Immature natural killer cell (primary cell): ENCODE results near the gene HSD3B2. TPM values are rescaled to one million over a fixed set of nuclear protein-coding genes. Genes with fewer than 3 reads are reported as not detected.

Experiments used
- DNase-seq, 3 donors: peaks; one replicate each; pipeline ENCODE4 v3.0.0; 2022; ENCODE audit warnings: mixed read lengths in 1 of 3
- H3K27ac Mint-ChIP-seq, 6 donors: one replicate each; pipeline ENCODE4 v1.8.0; 2020; ENCODE audit warnings: mixed read lengths in 6 of 6, mild to moderate bottlenecking in 5 of 6, inconsistent platforms in 4 of 6, moderate library complexity in 3 of 6
- H3K27me3 Mint-ChIP-seq, 3 donors: one replicate each; pipeline ENCODE4 v1.8.0; 2020 to 2021; ENCODE audit warnings: low read depth in 3 of 3, mild to moderate bottlenecking in 3 of 3, mixed read lengths in 3 of 3, moderate library complexity in 3 of 3, inconsistent platforms in 1 of 3
- H3K36me3 Mint-ChIP-seq, 3 donors: one replicate each; pipeline ENCODE4 v1.8.0; 2020; ENCODE audit warnings: mixed read lengths in 3 of 3, inconsistent platforms in 2 of 3, mild to moderate bottlenecking in 2 of 3
- H3K4me1 Mint-ChIP-seq, 2 donors: one replicate each; pipeline ENCODE4 v1.8.0; 2020; ENCODE audit warnings: inconsistent platforms in 2 of 2, mild to moderate bottlenecking in 2 of 2, mixed read lengths in 2 of 2, moderate library complexity in 1 of 2
- H3K4me3 Mint-ChIP-seq, 5 donors: one replicate each; pipeline ENCODE4 v1.8.0; 2020; ENCODE audit warnings: mild to moderate bottlenecking in 5 of 5, mixed read lengths in 5 of 5, inconsistent platforms in 3 of 5, moderate library complexity in 3 of 5
- H3K9me3 Mint-ChIP-seq, 6 donors: one replicate each; pipeline ENCODE4 v1.8.0; 2020; ENCODE audit warnings: mild to moderate bottlenecking in 6 of 6, mixed read lengths in 6 of 6, inconsistent platforms in 4 of 6, moderate library complexity in 3 of 6
- polyA plus RNA-seq, 3 donors: library from polyadenylated mRNA; unstranded; fragments of 300-500 nt; fragmentation: Illumina TruSeq; gene quantifications; one replicate each; pipeline ENCODE4 v1.2.3, GENCODE V29; 2021

The HSD3B2 gene
- polyA plus RNA-seq, 3 donors from 2014 or later = not detected

DNA sequence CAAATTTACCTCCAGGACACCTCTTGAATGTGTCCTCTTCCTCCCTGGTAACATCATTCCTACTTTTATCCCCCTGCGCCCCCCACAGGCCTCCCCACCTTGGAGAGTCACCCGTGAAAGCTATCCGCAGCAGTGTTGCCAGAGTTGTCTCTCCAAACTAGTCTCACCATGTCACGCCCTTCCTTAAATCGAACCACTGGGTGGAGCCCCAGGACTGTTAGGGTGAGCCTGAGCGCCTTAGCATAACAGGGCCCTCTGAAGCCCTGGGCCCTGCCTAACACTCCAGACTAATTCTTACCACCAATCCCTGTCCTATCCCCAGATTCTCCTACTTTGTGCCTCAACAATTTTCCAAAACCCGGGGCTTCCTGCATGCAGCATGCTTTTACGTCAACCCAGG lies 35.0 kb downstream of the HSD3B2 start:
- H3K4me1 Mint-ChIP-seq = no peaks in the 10 kb centered on the region
- no peak for DNase-seq
- H3K27ac Mint-ChIP-seq = no peak overlapping the region
- no peak overlapping the region for H3K4me3 Mint-ChIP-seq
- peaks cover 0 to 4% (median 0%) of the 10 kb centered on the region in 6 donors for H3K9me3 Mint-ChIP-seq
- H3K36me3 Mint-ChIP-seq = no peaks in the 10 kb centered on the region
- peaks cover 0 to 4% (median 0%) of the 10 kb centered on the region in 3 donors for H3K27me3 Mint-ChIP-seq

DNA sequence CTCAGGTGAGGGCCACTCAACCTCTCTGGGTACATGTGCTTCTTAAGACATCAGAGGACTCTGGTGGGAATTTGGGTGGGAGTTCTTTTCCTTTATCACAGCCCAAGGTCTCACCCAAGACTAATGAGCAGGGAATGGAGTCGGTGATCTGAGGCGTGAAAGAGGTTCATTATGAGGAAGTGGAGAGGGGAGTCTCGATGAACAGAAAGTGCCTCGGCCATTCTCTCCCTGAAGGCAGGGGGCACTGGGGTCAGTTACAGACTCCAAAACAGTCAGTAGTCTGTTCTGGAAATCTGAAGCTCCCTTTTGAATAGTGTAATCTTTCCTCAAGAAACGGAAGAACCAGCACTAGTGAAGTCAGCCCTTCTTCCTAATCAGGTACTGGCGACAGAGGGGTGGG lies 36.2 kb downstream of the HSD3B2 start:
- no peaks in the 10 kb centered on the region for H3K4me1 Mint-ChIP-seq
- DNase-seq = no peak
- peaks cover 0 to 4% (median 0%) of the 10 kb centered on the region in 3 donors for H3K27me3 Mint-ChIP-seq
- no peak overlapping the region for H3K4me3 Mint-ChIP-seq
- H3K9me3 Mint-ChIP-seq = peaks cover 0 to 3% (median 0%) of the 10 kb centered on the region in 6 donors
- H3K36me3 Mint-ChIP-seq = no peaks in the 10 kb centered on the region
- no peak overlapping the region for H3K27ac Mint-ChIP-seq

- no peaks in the 10 kb centered on the region for H3K36me3 Mint-ChIP-seq
- no peak for DNase-seq
- H3K9me3 Mint-ChIP-seq = peaks cover 0 to 3% (median 0%) of the 10 kb centered on the region in 6 donors
- no peak overlapping the region for H3K27ac Mint-ChIP-seq
- no peak overlapping the region for H3K4me3 Mint-ChIP-seq
- H3K4me1 Mint-ChIP-seq = no peaks in the 10 kb centered on the region
- peaks cover 0 to 4% (median 0%) of the 10 kb centered on the region in 3 donors for H3K27me3 Mint-ChIP-seq
Measured at GRCh38 chr1:119452091-119452490, 37.1 kb downstream of the HSD3B2 start.

DNA sequence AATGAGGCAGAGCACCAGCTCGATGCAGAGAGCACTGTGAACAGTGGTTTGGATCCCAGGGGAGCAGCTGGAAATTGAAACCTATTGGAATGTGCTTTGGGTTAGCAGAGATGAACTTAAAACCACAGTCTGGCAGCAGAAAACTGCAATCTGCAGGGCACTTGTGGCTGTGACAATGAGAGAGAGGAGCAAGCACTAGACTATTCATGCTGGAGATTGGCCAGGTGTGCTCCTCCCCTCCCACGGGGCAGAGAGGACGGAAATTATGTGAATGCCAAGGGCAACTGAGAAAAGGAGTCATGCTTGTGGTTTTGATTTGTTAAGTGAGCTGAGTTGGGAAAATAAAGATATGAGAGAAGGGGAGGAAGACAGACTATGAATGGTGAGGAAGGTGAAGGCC lies 38.1 kb downstream of the HSD3B2 start:
- Mint-ChIP-seq H3K27me3 (peaks cover 0 to 2% (median 0%) of the 10 kb centered on the region in 3 donors), H3K9me3 (peaks cover 0 to 3% (median 0%) of the 10 kb centered on the region in 6 donors), H3K4me3 (no peak overlapping the region), H3K27ac (no peak overlapping the region), H3K36me3 (no peaks in the 10 kb centered on the region), H3K4me1 (no peaks in the 10 kb centered on the region)
- no peak for DNase-seq

- H3K36me3 Mint-ChIP-seq = peaks cover 0 to 4% (median 0%) of the 10 kb centered on the region in 3 donors
- no peak for DNase-seq
- H3K27ac Mint-ChIP-seq = no peak overlapping the region
- no peaks in the 10 kb centered on the region for H3K27me3 Mint-ChIP-seq
- no peak overlapping the region for H3K4me3 Mint-ChIP-seq
- peaks cover 0 to 4% (median under 1%) of the 10 kb centered on the region in 6 donors for H3K9me3 Mint-ChIP-seq
- H3K4me1 Mint-ChIP-seq = no peaks in the 10 kb centered on the region
Measured at GRCh38 chr1:119462964-119463363, 48.0 kb downstream of the HSD3B2 start.

GRCh38 chr1:119463569-119463968 lies 48.6 kb downstream of the HSD3B2 start:
- no peaks in the 10 kb centered on the region for H3K4me1 Mint-ChIP-seq
- no peak for DNase-seq
- peaks cover 0 to 4% (median 0%) of the 10 kb centered on the region in 6 donors for H3K9me3 Mint-ChIP-seq
- H3K27me3 Mint-ChIP-seq = no peaks in the 10 kb centered on the region
- H3K4me3 Mint-ChIP-seq = no peak overlapping the region
- H3K36me3 Mint-ChIP-seq = peaks cover 0 to 4% (median 0%) of the 10 kb centered on the region in 3 donors
- H3K27ac Mint-ChIP-seq = no peak overlapping the region

DNA sequence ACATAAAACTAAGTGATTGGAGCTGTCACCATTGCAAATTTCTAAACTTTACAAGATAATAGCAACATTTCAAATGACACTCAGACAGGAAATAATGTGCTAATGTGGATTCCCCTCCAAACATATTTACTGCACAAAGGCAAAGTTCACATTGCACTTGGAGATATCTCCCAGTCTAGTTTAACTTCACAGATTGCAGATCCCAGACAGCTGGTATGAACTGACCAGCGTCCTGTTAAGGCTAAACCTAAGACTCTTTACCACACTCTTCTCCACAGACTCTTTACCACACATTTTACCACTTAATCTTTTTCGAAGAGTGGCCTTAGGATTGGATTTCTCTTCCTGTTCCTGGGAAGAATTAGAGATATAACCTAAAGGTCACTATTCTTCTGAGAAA lies 51.5 kb downstream of the HSD3B2 start:
- peaks cover 0 to 2% (median 0%) of the 10 kb centered on the region in 3 donors for H3K27me3 Mint-ChIP-seq
- no peak for DNase-seq

DNA sequence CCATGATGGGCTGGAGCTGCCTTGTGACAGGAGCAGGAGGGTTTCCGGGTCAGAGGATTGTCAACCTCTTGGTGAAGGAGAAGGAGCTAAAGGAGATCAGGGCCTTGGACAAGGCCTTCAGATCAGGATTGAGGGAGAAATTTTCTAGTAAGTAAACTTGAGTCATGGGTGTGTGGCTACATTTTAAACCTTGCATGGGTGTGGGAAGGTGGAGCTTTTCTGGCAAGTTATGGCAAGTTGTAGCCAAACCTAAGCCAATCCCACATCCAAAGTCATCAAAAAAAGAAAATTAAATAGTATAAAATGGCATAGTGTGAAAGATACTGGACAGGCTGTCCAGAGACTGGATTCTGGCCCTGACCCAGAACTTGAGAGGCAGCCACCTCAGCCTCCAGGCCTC lies 52.3 kb downstream of the HSD3B2 start:
- peaks cover 0 to 4% (median 0%) of the 10 kb centered on the region in 3 donors for H3K36me3 Mint-ChIP-seq
- DNase-seq = no peak
- H3K27ac Mint-ChIP-seq = no peak overlapping the region
- H3K4me1 Mint-ChIP-seq = no peaks in the 10 kb centered on the region
- peaks cover 0 to 4% (median 0%) of the 10 kb centered on the region in 6 donors for H3K9me3 Mint-ChIP-seq
- no peak overlapping the region for H3K4me3 Mint-ChIP-seq
- peaks cover 0 to 2% (median 0%) of the 10 kb centered on the region in 3 donors for H3K27me3 Mint-ChIP-seq

More for the DNA sequence above, 51.5 kb downstream of the HSD3B2 start:
- peaks cover 0 to 4% (median 0%) of the 10 kb centered on the region in 6 donors for H3K9me3 Mint-ChIP-seq
- no peak overlapping the region for H3K27ac Mint-ChIP-seq
- no peak overlapping the region for H3K4me3 Mint-ChIP-seq
- no peaks in the 10 kb centered on the region for H3K4me1 Mint-ChIP-seq
- H3K36me3 Mint-ChIP-seq = peaks cover 0 to 4% (median 0%) of the 10 kb centered on the region in 3 donors

DNA sequence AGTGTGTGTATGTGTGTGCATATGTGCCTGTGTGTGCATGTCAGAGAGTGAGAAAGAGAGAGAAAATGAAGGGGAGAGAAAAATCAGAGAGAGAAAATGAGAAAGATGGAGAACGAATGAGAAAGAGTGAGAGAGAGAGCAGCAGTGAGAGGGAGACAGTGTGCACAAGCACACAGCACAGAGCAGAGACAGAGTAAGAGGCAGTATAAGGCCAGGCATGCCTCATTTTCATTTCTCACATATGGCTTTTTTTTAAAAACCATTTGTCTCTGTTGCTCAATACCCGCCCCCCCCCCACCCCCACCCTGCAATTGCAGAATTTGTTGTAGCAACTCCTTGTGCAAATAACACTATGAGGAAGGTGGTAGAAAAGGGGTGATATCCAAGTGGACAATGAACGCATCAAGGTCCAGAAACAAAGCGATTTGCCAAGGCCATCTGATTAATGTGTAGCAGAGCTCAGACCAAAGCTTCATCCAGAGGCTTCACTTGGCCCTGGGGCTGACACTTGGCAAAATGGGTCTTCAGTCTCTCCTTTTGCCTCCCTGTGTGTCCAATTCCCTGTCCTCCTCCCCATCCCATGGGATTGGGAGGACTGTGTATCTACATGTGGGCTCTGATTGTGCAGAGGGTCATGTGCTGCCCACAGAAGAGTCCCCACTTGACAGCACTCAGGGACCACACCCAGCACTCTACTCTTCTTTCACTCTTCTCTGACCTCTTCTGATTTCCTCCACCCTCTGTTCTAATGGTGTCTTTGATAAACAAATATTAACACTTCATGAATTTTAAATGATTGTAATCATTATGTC lies 53.1 kb downstream of the HSD3B2 start:
- peaks cover 0 to 2% (median 0%) of the 10 kb centered on the region in 3 donors for H3K27me3 Mint-ChIP-seq
- no peak overlapping the region for H3K27ac Mint-ChIP-seq
- peaks cover 0 to 4% (median 0%) of the 10 kb centered on the region in 3 donors for H3K36me3 Mint-ChIP-seq
- H3K4me1 Mint-ChIP-seq = no peaks in the 10 kb centered on the region
- no peak overlapping the region for H3K4me3 Mint-ChIP-seq
- H3K9me3 Mint-ChIP-seq = peaks cover 0 to 4% (median 0%) of the 10 kb centered on the region in 6 donors
- DNase-seq = no peak

DNA sequence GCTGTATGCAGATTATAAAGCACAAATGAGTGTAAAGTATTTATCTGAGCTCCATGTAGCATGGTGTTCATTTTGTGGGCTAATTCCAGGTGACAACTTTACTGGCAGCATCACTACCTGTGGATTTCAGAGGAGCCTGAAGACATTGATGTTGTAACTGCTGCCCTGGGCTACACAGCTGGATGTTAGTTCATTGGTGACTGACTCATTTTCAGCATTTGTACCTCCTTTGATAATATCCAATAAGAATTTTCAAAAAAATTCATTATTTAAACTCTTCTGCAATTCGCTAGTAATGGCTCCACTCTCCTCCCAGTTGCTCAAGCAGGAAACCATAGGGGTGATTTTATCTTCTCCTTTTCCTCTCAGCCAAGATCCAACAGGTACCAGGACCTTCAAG lies 54.8 kb downstream of the HSD3B2 start:
- Mint-ChIP-seq H3K9me3 (no peaks in the 10 kb centered on the region), H3K4me1 (no peaks in the 10 kb centered on the region), H3K36me3 (no peaks in the 10 kb centered on the region), H3K27ac (no peak overlapping the region), H3K4me3 (no peak overlapping the region), H3K27me3 (peaks cover 0 to 4% (median 0%) of the 10 kb centered on the region in 3 donors)
- DNase-seq = no peak

GRCh38 chr1:119470377-119470776 lies 55.4 kb downstream of the HSD3B2 start:
- Mint-ChIP-seq H3K9me3 (no peaks in the 10 kb centered on the region), H3K4me1 (no peaks in the 10 kb centered on the region), H3K27ac (no peak overlapping the region), H3K36me3 (no peaks in the 10 kb centered on the region), H3K27me3 (peaks cover 0 to 4% (median 0%) of the 10 kb centered on the region in 3 donors), H3K4me3 (no peak overlapping the region)
- DNase-seq = no peak

GRCh38 chr1:119470958-119471357 lies 56.0 kb downstream of the HSD3B2 start:
- Mint-ChIP-seq H3K9me3 (peaks cover 0 to 4% (median 0%) of the 10 kb centered on the region in 6 donors), H3K27ac (no peak overlapping the region), H3K36me3 (no peaks in the 10 kb centered on the region), H3K27me3 (peaks cover 0 to 4% (median 0%) of the 10 kb centered on the region in 3 donors), H3K4me1 (no peaks in the 10 kb centered on the region), H3K4me3 (no peak overlapping the region)
- no peak for DNase-seq

DNA sequence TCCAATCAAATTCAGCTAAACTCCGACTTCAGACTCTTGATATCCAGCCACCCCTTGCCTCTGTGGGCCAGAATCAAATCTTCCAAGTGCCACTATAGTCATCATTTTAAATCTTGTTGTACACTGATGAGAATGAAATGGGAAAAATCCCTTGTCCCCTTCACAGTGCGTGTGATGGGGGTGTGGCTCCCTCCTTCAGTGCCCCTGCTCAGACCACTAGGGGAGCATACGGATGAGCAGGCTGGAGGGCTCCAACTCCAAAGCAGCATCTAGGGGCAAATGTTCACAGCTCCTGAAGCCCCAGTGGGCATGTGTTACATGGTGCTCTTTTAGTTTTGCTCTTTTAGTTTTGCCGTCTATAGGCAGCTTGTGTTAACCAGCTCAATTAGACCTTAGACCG lies 56.6 kb downstream of the HSD3B2 start:
- peaks cover 0 to 6% (median 0%) of the 10 kb centered on the region in 3 donors for H3K27me3 Mint-ChIP-seq
- no peak overlapping the region for H3K4me3 Mint-ChIP-seq
- DNase-seq = no peak
- H3K36me3 Mint-ChIP-seq = no peaks in the 10 kb centered on the region
- peaks cover 0 to 4% (median 0%) of the 10 kb centered on the region in 6 donors for H3K9me3 Mint-ChIP-seq
- H3K27ac Mint-ChIP-seq = no peak overlapping the region
- H3K4me1 Mint-ChIP-seq = no peaks in the 10 kb centered on the region

DNA sequence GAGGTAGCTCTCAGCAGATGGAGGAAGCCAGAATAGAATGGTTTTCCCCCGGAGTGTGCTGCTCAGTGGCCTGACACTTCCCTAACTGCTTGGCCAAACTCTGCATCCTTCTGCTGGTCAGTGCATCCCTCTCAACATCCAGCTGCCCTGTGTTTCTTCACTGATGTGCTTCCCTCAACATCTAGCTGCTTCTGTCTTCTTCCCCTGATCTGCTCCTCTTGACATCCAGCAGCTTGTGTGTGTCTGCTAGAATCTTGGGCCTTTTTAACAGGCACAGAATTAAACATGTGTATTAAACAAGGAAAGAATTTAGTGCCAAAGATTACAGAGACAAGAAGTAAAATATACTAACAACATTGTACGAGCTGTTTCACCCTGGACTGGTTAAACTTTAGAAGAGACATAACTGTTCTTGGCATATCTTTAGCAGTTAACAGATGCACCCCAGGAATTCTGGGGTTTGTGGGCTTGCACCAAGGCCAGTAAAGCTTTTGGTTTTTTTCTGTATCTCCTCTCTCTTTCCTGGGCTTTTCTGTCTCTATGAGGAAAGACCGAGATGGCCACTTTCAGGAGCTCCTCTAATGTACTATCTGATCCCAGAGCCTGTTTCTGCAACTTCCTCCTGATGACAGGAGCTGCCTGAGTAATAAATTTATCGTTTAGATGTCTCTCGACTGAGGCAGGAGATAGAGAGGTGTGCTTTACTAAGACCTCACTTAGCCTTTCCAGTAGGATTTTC lies 57.3 kb downstream of the HSD3B2 start:
- peaks cover 0 to 4% (median 0%) of the 10 kb centered on the region in 6 donors for H3K9me3 Mint-ChIP-seq
- no peak overlapping the region for H3K27ac Mint-ChIP-seq
- H3K4me3 Mint-ChIP-seq = no peak overlapping the region
- H3K4me1 Mint-ChIP-seq = no peaks in the 10 kb centered on the region
- peaks cover 0 to 6% (median 0%) of the 10 kb centered on the region in 3 donors for H3K27me3 Mint-ChIP-seq
- H3K36me3 Mint-ChIP-seq = no peaks in the 10 kb centered on the region
- no peak for DNase-seq
